HG02588 (cell line): Measurements from ENCODE around the gene HOXB4.
A peak's percentile ranks its signal among the peaks of the same experiment; 100 is the strongest.

Experiments
- ATAC-seq: cut with Tn5 transposase; IDR thresholded peaks from one replicate; pipeline ENCODE4 v1.9.1; 2021; ENCODE audit warnings: mild to moderate bottlenecking, moderate library complexity; ENCODE audit not compliant: unreplicated experiment

The HOXB4 gene

GRCh38 chr17:48601539-48602425 lies 23.6 kb upstream of the HOXB4 start:
- ATAC-seq = peak; percentile 10

GRCh38 chr17:48601207-48601538 lies 23.0 kb upstream of the HOXB4 start:
- ATAC-seq = no peak

GRCh38 chr17:48600244-48601098 lies 22.3 kb upstream of the HOXB4 start:
- ATAC-seq = no peak

GRCh38 chr17:48599354-48599753 lies 21.2 kb upstream of the HOXB4 start:
- no peak for ATAC-seq

DNA sequence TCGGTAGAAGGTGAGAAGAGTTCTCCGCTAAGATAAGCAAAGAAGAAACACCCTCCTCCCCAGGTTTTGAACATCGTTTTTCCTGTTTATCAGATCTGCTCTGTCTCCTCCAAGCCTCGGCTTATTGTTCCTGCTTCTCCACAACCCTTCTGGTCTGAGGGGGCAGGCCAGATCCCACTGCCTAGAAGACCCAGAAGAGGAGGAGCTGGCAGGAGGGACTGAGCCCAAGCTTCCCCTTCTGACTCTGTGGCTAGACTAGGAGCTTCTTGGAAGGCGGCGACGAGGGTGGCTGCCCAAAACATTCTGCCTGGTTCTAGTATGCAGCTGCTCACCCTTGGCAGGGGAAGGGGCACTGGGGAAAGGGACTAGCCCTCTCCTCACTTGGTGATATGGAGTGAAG lies 20.6 kb upstream of the HOXB4 start:
- ATAC-seq = no peak

DNA sequence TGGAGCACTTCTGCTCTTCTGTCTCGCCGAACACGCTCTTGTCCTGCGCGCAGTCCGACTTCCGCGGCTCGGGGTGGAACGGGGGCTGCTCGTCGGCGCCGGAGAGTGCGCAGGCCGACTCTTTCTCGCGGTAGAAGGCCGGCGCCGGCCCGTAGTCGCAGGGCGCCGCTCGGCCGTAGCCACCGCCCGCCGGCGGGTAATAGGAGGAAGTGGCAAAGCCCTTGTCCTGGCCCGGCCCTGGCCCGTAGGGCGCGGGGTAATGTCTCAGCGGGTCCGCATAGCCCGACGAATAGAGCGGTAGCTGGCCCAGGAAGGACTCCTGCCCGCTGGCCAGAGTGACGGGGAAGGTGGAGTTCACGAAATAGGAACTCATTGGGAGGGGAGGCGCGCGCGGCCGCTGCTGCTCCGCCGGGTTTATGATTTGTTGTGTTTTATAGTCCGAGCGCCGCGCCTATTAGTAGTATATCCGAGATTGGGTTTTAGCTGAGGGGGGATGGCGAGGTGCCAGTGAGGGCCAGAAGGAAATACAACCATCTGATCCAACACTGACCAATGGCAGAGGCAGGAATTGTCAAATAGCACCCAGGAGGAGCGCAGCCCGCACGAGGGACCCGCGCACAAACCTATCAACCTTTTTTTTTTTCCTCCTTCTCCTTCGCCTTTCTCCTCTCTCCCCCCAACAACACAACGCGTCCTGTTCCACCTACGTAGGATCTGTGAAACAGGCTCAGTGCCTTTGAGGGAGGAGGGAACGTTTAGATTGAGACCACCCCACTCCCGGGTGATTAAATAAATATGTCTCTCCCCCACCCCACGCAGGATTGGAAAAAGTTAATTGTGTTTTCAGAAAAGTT lies 19.9 kb upstream of the HOXB4 start:
- ATAC-seq = no peak

DNA sequence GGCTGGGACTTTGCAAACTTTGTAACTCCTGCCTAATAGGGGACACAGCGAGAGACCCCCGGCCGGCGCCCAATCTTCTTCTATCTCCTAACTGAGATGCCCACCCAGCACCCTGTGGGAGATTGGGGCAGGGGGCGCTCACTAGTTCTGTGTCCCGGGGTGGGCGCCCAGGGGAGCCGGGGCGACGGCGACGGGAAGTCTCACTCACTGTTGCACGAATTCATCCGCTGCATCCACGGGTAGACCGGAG lies 19.3 kb upstream of the HOXB4 start:
- ATAC-seq = no peak

GRCh38 chr17:48596735-48597527 lies 18.8 kb upstream of the HOXB4 start:
- ATAC-seq = no peak

GRCh38 chr17:48596000-48596734 lies 18.0 kb upstream of the HOXB4 start:
- no peak for ATAC-seq

DNA sequence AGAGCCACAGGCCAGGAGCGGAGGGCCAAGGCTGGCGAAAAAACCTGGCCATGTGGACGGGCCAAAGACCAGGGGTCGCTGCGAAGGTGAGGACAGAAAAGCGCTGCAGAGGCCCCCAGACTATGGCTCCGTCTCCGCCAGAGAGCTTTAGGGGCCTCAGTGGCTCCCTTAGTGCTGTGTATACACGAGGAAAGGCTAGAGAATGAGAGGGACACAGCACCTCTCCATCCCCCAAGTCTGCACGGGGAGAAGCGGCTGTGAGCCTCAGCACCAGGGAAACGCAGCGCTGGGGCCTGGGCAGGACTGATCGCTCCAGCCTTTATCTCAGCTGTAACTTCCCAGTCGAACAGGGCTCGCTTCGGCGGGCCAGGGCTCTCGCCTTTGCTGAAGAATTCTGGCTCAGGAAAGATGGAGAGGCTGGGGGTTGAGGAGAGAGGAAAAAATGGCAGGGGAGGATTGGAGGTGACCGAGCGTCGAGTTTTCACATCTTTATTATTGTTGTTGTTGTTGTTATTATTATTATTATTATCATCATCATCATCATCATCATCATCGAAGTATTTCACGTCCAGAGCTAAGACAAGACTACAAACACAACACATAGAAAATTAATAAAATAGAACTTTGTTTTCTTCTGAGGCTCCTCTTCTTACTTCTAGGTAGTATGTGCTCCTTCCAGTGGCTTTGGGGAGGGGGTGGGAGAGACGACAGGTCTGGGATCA lies 17.3 kb upstream of the HOXB4 start:
- no peak for ATAC-seq

DNA sequence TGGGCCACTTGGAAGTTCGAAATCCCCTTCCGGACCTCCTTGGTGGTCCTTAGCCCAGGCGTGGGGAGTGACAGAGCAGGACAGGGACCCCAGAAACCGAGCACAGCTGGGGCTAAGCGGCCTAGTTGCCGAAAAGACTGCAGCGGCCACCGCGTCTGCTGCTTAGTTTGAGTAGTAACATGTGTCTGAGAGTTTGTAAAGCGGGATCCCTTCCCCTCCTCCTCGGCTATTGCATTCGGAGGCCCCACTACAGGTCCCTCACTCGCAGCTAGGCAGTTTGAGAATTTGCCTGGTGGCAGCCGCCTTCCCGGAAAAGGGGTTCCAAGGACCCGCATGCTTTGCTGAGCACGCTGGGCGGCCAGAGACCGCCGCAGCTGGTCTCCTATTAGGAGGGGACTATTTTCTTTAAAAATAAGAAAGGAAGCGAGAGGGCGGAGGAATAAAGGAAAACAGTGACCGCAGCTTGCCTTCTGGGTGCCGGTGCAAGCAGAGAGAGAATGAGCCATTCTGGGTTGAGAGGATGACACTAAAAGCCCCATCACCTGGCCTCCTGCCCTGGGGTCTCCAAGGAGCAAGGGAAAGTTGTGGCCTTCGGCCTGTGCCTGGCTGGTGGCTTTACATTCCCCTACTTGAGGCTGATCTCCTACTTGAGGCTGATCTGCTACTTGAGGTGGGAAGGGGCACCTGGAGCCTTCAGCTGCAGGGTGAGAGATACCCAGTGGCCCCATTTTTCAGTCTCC lies 16.6 kb upstream of the HOXB4 start:
- no peak for ATAC-seq

DNA sequence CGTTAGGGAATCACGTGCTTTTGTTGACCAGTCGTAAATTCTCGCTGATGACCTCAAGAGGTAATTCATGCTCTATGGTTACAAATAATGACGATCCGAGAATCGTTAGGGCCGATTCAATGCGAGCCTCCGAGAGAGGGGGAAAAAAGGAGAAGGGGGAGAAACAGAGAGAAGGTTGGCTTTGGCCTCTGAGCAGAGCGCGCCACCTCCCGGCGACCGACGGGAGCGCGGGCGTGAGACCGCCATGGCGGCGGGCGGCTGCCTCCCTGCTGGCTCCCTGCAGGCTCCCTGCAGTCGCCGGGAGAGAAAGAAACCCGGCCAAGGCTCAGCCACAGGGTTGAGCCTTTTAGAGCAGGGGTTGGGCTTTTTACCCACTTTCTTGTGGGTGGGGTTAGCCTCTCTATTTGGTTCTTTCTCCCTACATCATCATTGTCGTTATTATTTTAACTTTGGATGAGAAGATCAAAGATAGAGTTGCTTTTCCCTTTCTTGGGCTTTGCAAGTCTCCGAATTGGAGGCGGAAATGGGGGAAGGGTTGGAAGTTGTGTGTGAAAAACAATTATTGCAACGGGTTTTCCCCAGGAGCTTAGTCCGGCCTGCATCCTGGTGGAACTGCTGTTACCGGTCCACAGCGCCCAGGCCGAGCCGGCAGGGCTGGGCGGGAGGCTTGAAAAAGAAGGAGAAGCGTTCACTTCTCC lies 15.8 kb upstream of the HOXB4 start:
- no peak for ATAC-seq

GRCh38 chr17:48593126-48593829 lies 15.1 kb upstream of the HOXB4 start, which contains the start of gene HOXB5:
Gene HOXB5 (minus strand): TSS chr17:48593779. CDS start chr17:48593682, 97 bp downstream.
- ATAC-seq = no peak

DNA sequence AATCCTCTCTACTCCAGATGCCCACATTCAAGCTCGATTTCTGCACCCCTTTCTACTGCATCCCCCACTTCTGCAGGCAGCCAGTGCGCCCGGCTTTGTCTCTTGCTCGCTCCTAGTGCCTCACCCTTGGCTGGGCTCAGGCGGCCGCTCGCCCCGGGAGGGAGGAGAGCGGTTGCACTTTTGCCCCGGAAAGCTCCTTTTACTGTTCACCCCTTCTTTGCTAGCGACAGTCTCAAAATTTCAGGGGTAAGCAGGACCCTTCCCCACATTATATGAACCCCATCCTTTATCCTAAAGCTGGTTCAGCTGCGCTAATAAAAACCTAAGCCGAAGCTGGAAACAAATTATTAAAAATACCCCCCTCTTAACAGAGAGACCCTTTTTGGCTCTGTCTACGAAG lies 14.4 kb upstream of the HOXB4 start:
- ATAC-seq = no peak

DNA sequence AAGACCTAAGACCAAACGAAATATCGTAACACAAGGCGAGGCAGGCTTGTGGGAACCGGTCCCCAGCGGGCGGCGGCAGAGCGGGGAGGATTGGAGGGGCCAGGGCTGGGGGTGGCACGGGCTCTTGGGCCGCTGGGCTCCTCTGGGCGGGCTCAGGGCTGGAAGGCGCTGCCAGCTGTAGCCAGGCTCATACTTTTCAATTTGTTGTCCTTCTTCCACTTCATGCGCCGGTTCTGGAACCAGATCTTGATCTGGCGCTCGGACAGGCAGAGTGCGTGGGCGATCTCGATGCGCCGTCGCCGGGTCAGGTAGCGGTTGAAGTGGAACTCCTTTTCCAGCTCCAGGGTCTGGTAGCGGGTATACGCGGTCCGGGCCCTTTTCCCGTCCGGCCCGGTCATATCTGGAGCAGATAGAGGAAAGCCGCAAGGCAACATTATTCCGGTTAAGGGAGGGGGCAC lies 13.9 kb upstream of the HOXB4 start:
- no peak for ATAC-seq

GRCh38 chr17:48591255-48592056 lies 13.3 kb upstream of the HOXB4 start:
- no peak for ATAC-seq
